A673 (cell line): ENCODE measurements around the gene UGT2B11. TPM values are rescaled to one million over a fixed set of nuclear protein-coding genes. Genes with fewer than 3 reads are reported as not detected.

Experiments
- BruUV-seq: library from RNA; stranded (reverse); fragments of 400-500 nt; replicated peaks from 2 replicates; lab custom pipeline; 2021; lab: Mats Ljungman, UMichigan
- CTCF ChIA-PET: fragments of 300-600 bp; sonication (Branson Sonifier 250); formaldehyde crosslinking; loops from one replicate; lab custom pipeline; 2022; ENCODE audit warnings: antibody characterized with exemption; lab: Charles Lee
- POLR2A ChIA-PET: fragments of 300-600 bp; sonication (Branson Sonifier 250); formaldehyde crosslinking; loops from one replicate; lab custom pipeline; 2022; ENCODE audit warnings: antibody characterized with exemption; ENCODE audit not compliant: low non-redundant PET; lab: Charles Lee
- DNase-seq: peaks from one replicate; pipeline ENCODE4 v3.0.0-alpha.2; 2015; ENCODE audit warnings: low spot score
- H3K27ac ChIP-seq: fragments of 200-600 bp; sonication (generic); 2 replicates; pipeline ENCODE4 v1.5.1; 2016; ENCODE audit warnings: mixed run types, low read depth, mild to moderate bottlenecking, mixed read lengths, antibody characterized with exemption, low read length; ENCODE audit not compliant: poor library complexity, severe bottlenecking
- H3K27me3 ChIP-seq: fragments of 200-600 bp; sonication (generic); replicated peaks from 2 replicates; pipeline ENCODE4 v1.6.1; 2017; ENCODE audit warnings: mixed run types, low read depth, mild to moderate bottlenecking, mixed read lengths, antibody characterized with exemption, low read length; ENCODE audit not compliant: insufficient read depth, poor library complexity
- H3K36me3 ChIP-seq: fragments of 200-600 bp; sonication (generic); 2 replicates; pipeline ENCODE4 v1.6.1; 2016; ENCODE audit warnings: mixed run types, mild to moderate bottlenecking, mixed read lengths, antibody characterized with exemption, low read length; ENCODE audit not compliant: insufficient read depth, poor library complexity, severe bottlenecking
- H3K4me1 ChIP-seq: fragments of 200-600 bp; sonication (generic); 2 replicates; pipeline ENCODE4 v1.6.1; 2017; ENCODE audit warnings: mixed run types, mild to moderate bottlenecking, mixed read lengths, antibody characterized with exemption, low read length; ENCODE audit not compliant: insufficient read depth, poor library complexity, severe bottlenecking
- H3K4me3 ChIP-seq: fragments of 200-600 bp; sonication (generic); 2 replicates; pipeline ENCODE4 v1.5.1; 2016; ENCODE audit warnings: low read depth, mixed run types, mild to moderate bottlenecking, mixed read lengths, low read length; ENCODE audit not compliant: poor library complexity, severe bottlenecking
- H3K9me3 ChIP-seq: fragments of 200-600 bp; sonication (generic); 2 replicates; pipeline ENCODE4 v1.6.1; 2016; ENCODE audit warnings: mixed run types, low read depth, mild to moderate bottlenecking, mixed read lengths, antibody characterized with exemption, low read length; ENCODE audit not compliant: poor library complexity, severe bottlenecking
- EZH2 ChIP-seq: fragments of 200-600 bp; sonication (generic); IDR thresholded peaks from 2 replicates; pipeline ENCODE4 v1.6.1; 2017; ENCODE audit warnings: borderline replicate concordance, low read depth, mild to moderate bottlenecking, mixed read lengths, antibody characterized with exemption, low read length; ENCODE audit not compliant: poor library complexity, severe bottlenecking
- intact Hi-C: fragments of 100-400 bp; cut with micrococcal nuclease; formaldehyde crosslinking; loops from one replicate; pipeline ENCODE4 v1.10.0; 2022; ENCODE audit not compliant: unreplicated experiment
- total RNA-seq: library from RNA; stranded (reverse); gene quantifications from 2 replicates; pipeline ENCODE4 v1.2.3, GENCODE V29; 2021
- TF ChIP-seq, protein P1 (sequence below): fragments of 300-800, 200-600 bp; sonication (generic); conservative IDR thresholded peaks from 2 replicates; pipeline ENCODE4 v1.5.1; 2017; ENCODE audit warnings: low read depth, mild to moderate bottlenecking, antibody characterized with exemption, low read length, moderate library complexity, mixed read lengths

Gene UGT2B11
- total RNA-seq, 1 experiment from 2014 or later = not detected

DNA sequence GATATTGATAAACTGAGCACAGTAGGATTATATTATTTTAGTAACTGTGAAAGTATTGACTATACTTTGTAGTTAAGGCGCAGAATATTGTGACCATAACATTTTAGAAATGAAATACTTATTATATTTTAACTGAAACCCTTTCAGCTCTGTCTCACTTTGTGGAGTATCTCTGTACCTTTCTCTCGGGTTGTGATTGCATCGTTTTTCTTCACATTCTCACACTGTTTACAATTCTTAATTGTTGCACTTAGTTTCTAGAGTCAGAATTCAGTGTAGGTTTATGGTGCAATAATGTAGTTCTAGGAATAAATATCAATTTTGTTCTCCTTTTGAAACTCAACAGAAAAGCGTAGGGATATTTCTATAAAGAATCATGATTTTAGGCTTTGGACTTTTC, 60.5 kb downstream of the UGT2B11 start:
- CTCF ChIA-PET = no interaction called here

More for the DNA sequence above, 60.5 kb downstream of the UGT2B11 start:
- Histone ChIP-seq H3K27me3 (no peaks in the 10 kb centered on the region), H3K36me3 (no peaks in the 10 kb centered on the region), H3K4me3 (no peak overlapping the region), H3K9me3 (no peaks in the 10 kb centered on the region), H3K27ac (no peak overlapping the region), H3K4me1 (no peaks in the 10 kb centered on the region)
- no TSS peak for BruUV-seq
- no peak for DNase-seq
- POLR2A ChIA-PET = no interaction called here
- intact Hi-C loops = no loop called here
- TF ChIP-seq, protein P1, sequence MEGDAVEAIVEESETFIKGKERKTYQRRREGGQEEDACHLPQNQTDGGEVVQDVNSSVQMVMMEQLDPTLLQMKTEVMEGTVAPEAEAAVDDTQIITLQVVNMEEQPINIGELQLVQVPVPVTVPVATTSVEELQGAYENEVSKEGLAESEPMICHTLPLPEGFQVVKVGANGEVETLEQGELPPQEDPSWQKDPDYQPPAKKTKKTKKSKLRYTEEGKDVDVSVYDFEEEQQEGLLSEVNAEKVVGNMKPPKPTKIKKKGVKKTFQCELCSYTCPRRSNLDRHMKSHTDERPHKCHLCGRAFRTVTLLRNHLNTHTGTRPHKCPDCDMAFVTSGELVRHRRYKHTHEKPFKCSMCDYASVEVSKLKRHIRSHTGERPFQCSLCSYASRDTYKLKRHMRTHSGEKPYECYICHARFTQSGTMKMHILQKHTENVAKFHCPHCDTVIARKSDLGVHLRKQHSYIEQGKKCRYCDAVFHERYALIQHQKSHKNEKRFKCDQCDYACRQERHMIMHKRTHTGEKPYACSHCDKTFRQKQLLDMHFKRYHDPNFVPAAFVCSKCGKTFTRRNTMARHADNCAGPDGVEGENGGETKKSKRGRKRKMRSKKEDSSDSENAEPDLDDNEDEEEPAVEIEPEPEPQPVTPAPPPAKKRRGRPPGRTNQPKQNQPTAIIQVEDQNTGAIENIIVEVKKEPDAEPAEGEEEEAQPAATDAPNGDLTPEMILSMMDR = no peak
- no peak for TF ChIP-seq EZH2

Other genes with a start within 250 kb of the UGT2B11 start
- gene UGT2B7, start 118.3 kb downstream of the UGT2B11 start, total RNA-seq = not detected in 2 replicates
- gene UGT2B28, start 65.7 kb upstream of the UGT2B11 start, total RNA-seq = not detected in 2 replicates